ENCODE measurements around the gene ITGA11. TPM values are rescaled to one million over a fixed set of nuclear protein-coding genes. Genes with fewer than 3 reads are reported as not detected.
A peak's percentile ranks its signal among the peaks of the same experiment; 100 is the strongest.

Gene ITGA11
- total RNA-seq, 1 donor from 2014 or later = 22.8 TPM

- DNase-seq (ENCODE audit: low spot score) = peak; percentile 13
Measured at GRCh38 chr15:68391121-68391520, 40.8 kb downstream of the ITGA11 start.

- peak; percentile 44 for DNase-seq (ENCODE audit: low spot score)
Measured at GRCh38 chr15:68389936-68390817, 41.8 kb downstream of the ITGA11 start.

GRCh38 chr15:68389041-68389930, 42.7 kb downstream of the ITGA11 start:
- DNase-seq (ENCODE audit: low spot score) = peak; percentile 18

GRCh38 chr15:68387381-68388143, 44.4 kb downstream of the ITGA11 start:
- DNase-seq (ENCODE audit: low spot score) = peak; percentile 32

- DNase-seq (ENCODE audit: low spot score) = peak; percentile 24
Measured at GRCh38 chr15:68386587-68387288, 45.2 kb downstream of the ITGA11 start.

GRCh38 chr15:68385671-68386586, 46.0 kb downstream of the ITGA11 start:
- peak; percentile 34 for DNase-seq (ENCODE audit: low spot score)

GRCh38 chr15:68385240-68385561, 46.8 kb downstream of the ITGA11 start:
- peak; percentile 37 for DNase-seq (ENCODE audit: low spot score)

GRCh38 chr15:68384451-68385239, 47.3 kb downstream of the ITGA11 start:
- peak; percentile 75 for DNase-seq (ENCODE audit: low spot score)

GRCh38 chr15:68383161-68384074, 48.5 kb downstream of the ITGA11 start:
- DNase-seq (ENCODE audit: low spot score) = peak; percentile 40

- DNase-seq (ENCODE audit: low spot score) = no peak
Measured at GRCh38 chr15:68382286-68383007, 49.5 kb downstream of the ITGA11 start.

GRCh38 chr15:68380456-68380855, 51.5 kb downstream of the ITGA11 start:
- DNase-seq (ENCODE audit: low spot score) = no peak

- peak; percentile 20 for DNase-seq (ENCODE audit: low spot score)
Measured at GRCh38 chr15:68379759-68380290, 52.1 kb downstream of the ITGA11 start.

GRCh38 chr15:68379058-68379758, 52.8 kb downstream of the ITGA11 start:
- peak; percentile 38 for DNase-seq (ENCODE audit: low spot score)

GRCh38 chr15:68378595-68378994, 53.4 kb downstream of the ITGA11 start:
- DNase-seq (ENCODE audit: low spot score) = no peak

GRCh38 chr15:68377766-68378165, 54.2 kb downstream of the ITGA11 start:
- DNase-seq (ENCODE audit: low spot score) = peak; percentile 30

- DNase-seq (ENCODE audit: low spot score) = peak; percentile 28
Measured at GRCh38 chr15:68376447-68377060, 55.4 kb downstream of the ITGA11 start.
